H1 (cell line): ENCODE data around the gene BTBD1. TPM values are rescaled to one million over a fixed set of nuclear protein-coding genes. Genes with fewer than 3 reads are reported as not detected.

Experiments used
- BACH1 ChIP-seq: IDR thresholded peaks from 2 replicates; pipeline ENCODE4 v1.6.1; 2012; ENCODE audit warnings: low read length, improper control_type of control experiment
- CBX5 ChIP-seq: fragments of 300-800, 300-1000 bp; sonication (generic); IDR thresholded peaks from 2 replicates; pipeline ENCODE4 v1.7.1; 2016; ENCODE audit warnings: antibody characterized with exemption, low read length, low read depth
- EP300 ChIP-seq, 2 experiments: IDR thresholded peaks; 1 replicate in 1 of 2; 2 replicates in 1 of 2; pipeline ENCODE4 v1.6.1; 2011 to 2012; ENCODE audit warnings: low read depth in 2 of 2, low read length in 2 of 2, mild to moderate bottlenecking in 2 of 2, borderline replicate concordance in 1 of 2, inconsistent platforms in 1 of 2, moderate library complexity in 1 of 2
- KDM4A ChIP-seq: IDR thresholded peaks from one replicate; pipeline ENCODE4 v1.7.1; 2012; ENCODE audit warnings: low read depth, mild to moderate bottlenecking, moderate library complexity, low read length, inconsistent platforms; ENCODE audit not compliant: severe bottlenecking
- MAFK ChIP-seq: IDR thresholded peaks from 2 replicates; pipeline ENCODE4 v1.6.1; 2012; ENCODE audit warnings: low read depth, mild to moderate bottlenecking, improper control_type of control experiment, low read length
- PHF8 ChIP-seq: fragments of 200-600 bp; sonication (generic); conservative IDR thresholded peaks from 2 replicates; pipeline ENCODE4 v1.7.1; 2012; ENCODE audit warnings: low read depth, mild to moderate bottlenecking, inconsistent platforms, low read length, moderate library complexity
- POLR2AphosphoS5 ChIP-seq: IDR thresholded peaks from 2 replicates; pipeline ENCODE4 v1.6.1; 2011; ENCODE audit warnings: low read depth, low read length
- SP4 ChIP-seq: IDR thresholded peaks from 2 replicates; pipeline ENCODE4 v1.6.1; 2012; ENCODE audit warnings: low read length, inconsistent platforms
- polyA plus RNA-seq, 7 experiments: library from polyadenylated mRNA; depleted of rRNA in 3 of 7; stranded (reverse) in 5 of 7; unstranded in 2 of 7; fragments of >200 nt in 5 of 7; fragments of 200-250 nt in 2 of 7; gene quantifications; 1 replicate in 5 of 7; 2 replicates in 1 of 7; 4 replicates in 1 of 7; pipeline versions ENCODE4 v1.2.1 to v1.2.3, GENCODE V29; 2011 to 2013; ENCODE audit warnings: missing spikeins in 2 of 7, mixed read lengths in 2 of 7
- total RNA-seq: library from RNA; stranded (reverse); fragmentation: NEBNext Ultra II Directional; extraction: Animal tissue kit (Norgen Biotek cat#: 25700); gene quantifications from 2 replicates; pipeline ENCODE4 v1.2.1, GENCODE V29; 2021
- TF ChIP-seq, protein P1 (sequence below): fragments of 300-600 bp; sonication (generic); IDR thresholded peaks from 2 replicates; pipeline ENCODE4 v1.7.1; 2012; ENCODE audit warnings: low read length, moderate library complexity, mild to moderate bottlenecking, inconsistent platforms; ENCODE audit not compliant: insufficient replicate concordance

The BTBD1 gene
- total and polyA plus RNA-seq, 2 of the 8 experiments (the other 6 are each of a cell fraction or from before 2014, with no cell fraction given), result 18.6 to 39.5 TPM

DNA sequence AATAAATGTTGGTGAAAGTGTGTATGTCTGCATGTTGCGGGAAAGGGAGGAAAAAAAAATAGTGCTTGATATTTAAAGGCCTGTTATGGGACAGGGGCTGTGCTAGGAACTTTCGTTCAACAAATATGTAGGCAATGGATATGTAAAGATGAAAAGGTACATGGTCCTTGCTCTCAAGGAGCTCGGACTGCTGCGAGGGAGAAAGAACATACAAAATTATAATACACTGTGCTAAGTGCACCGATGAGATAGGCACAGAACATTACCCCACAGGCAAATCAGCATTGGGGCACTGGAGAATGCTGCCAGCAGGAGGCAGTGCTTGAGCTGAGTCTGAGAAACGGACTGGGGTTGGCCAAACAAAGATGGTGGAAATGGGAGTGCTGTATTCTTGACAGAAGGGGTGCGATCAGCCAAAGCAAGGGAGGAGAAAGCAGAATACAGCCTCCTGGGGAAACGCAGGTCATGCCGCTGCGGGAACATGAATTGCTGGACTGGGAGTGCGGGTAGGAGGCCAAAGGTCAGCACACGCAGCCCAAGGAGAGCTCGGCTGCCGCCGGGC lies 56.3 kb downstream of the BTBD1 start (continued):
- TF ChIP-seq, protein P1, sequence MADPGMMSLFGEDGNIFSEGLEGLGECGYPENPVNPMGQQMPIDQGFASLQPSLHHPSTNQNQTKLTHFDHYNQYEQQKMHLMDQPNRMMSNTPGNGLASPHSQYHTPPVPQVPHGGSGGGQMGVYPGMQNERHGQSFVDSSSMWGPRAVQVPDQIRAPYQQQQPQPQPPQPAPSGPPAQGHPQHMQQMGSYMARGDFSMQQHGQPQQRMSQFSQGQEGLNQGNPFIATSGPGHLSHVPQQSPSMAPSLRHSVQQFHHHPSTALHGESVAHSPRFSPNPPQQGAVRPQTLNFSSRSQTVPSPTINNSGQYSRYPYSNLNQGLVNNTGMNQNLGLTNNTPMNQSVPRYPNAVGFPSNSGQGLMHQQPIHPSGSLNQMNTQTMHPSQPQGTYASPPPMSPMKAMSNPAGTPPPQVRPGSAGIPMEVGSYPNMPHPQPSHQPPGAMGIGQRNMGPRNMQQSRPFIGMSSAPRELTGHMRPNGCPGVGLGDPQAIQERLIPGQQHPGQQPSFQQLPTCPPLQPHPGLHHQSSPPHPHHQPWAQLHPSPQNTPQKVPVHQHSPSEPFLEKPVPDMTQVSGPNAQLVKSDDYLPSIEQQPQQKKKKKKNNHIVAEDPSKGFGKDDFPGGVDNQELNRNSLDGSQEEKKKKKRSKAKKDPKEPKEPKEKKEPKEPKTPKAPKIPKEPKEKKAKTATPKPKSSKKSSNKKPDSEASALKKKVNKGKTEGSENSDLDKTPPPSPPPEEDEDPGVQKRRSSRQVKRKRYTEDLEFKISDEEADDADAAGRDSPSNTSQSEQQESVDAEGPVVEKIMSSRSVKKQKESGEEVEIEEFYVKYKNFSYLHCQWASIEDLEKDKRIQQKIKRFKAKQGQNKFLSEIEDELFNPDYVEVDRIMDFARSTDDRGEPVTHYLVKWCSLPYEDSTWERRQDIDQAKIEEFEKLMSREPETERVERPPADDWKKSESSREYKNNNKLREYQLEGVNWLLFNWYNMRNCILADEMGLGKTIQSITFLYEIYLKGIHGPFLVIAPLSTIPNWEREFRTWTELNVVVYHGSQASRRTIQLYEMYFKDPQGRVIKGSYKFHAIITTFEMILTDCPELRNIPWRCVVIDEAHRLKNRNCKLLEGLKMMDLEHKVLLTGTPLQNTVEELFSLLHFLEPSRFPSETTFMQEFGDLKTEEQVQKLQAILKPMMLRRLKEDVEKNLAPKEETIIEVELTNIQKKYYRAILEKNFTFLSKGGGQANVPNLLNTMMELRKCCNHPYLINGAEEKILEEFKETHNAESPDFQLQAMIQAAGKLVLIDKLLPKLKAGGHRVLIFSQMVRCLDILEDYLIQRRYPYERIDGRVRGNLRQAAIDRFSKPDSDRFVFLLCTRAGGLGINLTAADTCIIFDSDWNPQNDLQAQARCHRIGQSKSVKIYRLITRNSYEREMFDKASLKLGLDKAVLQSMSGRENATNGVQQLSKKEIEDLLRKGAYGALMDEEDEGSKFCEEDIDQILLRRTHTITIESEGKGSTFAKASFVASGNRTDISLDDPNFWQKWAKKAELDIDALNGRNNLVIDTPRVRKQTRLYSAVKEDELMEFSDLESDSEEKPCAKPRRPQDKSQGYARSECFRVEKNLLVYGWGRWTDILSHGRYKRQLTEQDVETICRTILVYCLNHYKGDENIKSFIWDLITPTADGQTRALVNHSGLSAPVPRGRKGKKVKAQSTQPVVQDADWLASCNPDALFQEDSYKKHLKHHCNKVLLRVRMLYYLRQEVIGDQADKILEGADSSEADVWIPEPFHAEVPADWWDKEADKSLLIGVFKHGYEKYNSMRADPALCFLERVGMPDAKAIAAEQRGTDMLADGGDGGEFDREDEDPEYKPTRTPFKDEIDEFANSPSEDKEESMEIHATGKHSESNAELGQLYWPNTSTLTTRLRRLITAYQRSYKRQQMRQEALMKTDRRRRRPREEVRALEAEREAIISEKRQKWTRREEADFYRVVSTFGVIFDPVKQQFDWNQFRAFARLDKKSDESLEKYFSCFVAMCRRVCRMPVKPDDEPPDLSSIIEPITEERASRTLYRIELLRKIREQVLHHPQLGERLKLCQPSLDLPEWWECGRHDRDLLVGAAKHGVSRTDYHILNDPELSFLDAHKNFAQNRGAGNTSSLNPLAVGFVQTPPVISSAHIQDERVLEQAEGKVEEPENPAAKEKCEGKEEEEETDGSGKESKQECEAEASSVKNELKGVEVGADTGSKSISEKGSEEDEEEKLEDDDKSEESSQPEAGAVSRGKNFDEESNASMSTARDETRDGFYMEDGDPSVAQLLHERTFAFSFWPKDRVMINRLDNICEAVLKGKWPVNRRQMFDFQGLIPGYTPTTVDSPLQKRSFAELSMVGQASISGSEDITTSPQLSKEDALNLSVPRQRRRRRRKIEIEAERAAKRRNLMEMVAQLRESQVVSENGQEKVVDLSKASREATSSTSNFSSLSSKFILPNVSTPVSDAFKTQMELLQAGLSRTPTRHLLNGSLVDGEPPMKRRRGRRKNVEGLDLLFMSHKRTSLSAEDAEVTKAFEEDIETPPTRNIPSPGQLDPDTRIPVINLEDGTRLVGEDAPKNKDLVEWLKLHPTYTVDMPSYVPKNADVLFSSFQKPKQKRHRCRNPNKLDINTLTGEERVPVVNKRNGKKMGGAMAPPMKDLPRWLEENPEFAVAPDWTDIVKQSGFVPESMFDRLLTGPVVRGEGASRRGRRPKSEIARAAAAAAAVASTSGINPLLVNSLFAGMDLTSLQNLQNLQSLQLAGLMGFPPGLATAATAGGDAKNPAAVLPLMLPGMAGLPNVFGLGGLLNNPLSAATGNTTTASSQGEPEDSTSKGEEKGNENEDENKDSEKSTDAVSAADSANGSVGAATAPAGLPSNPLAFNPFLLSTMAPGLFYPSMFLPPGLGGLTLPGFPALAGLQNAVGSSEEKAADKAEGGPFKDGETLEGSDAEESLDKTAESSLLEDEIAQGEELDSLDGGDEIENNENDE, result no peak
- TF ChIP-seq PHF8, result 0 out of 2 replicates have a peak, but pooled peaks have one; percentile 42
- peak; percentile 77 for TF ChIP-seq KDM4A
- no peak for TF ChIP-seq BACH1
- no peak for TF ChIP-seq CBX5
- TF ChIP-seq POLR2AphosphoS5, result no peak
- TF ChIP-seq EP300 (IDR thresholded peaks at IDR 0.05; ENCODE audit: borderline replicate concordance in 1 of 2, low read depth in 2 of 2, low read length in 2 of 2), result no peak
- TF ChIP-seq MAFK, result no peak
- no peak for TF ChIP-seq SP4
